ENCODE results near the gene GCKR. TPM values are rescaled to one million over a fixed set of nuclear protein-coding genes. Genes with fewer than 3 reads are reported as not detected.
"Not testable (repeated sequence)": the region's sequence is repeated elsewhere in the genome, so short reads cannot be mapped to it uniquely, and the experiment has no call there.

The GCKR gene
- total RNA-seq, 4 donors from 2014 or later: 0.56 to 1.7 (median 1.4) TPM

- no peak for ATAC-seq (ENCODE audit: low FRiP score)
- DNase-seq (ENCODE audit: low spot score): no peak
- TF ChIP-seq CTCF (IDR thresholded peaks at IDR 0.05): no peak
Observed at GRCh38 chr2:27545348-27546141, 48.9 kb downstream of the GCKR start.

GRCh38 chr2:27549303-27549702 lies 52.7 kb downstream of the GCKR start:
- no peak for TF ChIP-seq CTCF (IDR thresholded peaks at IDR 0.05)
- no peak for ATAC-seq (ENCODE audit: low FRiP score)
- no peak for DNase-seq (ENCODE audit: low spot score)

- DNase-seq (ENCODE audit: low spot score) (no peak), ATAC-seq (ENCODE audit: low FRiP score) (no peak)
- no peak for TF ChIP-seq CTCF (IDR thresholded peaks at IDR 0.05)
Observed at GRCh38 chr2:27551514-27551913, 54.9 kb downstream of the GCKR start.

GRCh38 chr2:27552941-27553340 lies 56.3 kb downstream of the GCKR start:
- TF ChIP-seq CTCF (IDR thresholded peaks at IDR 0.05): no peak
- DNase-seq (ENCODE audit: low spot score) (no peak), ATAC-seq (ENCODE audit: low FRiP score) (no peak)

- ATAC-seq (ENCODE audit: low FRiP score); DNase-seq (ENCODE audit: low spot score): not testable (repeated sequence)
Observed at GRCh38 chr2:27554451-27554850, 57.8 kb downstream of the GCKR start.

- TF ChIP-seq CTCF (IDR thresholded peaks at IDR 0.05): no peak
- ATAC-seq (ENCODE audit: low FRiP score) (no peak), DNase-seq (ENCODE audit: low spot score) (no peak)
Observed at GRCh38 chr2:27559228-27559627, 62.6 kb downstream of the GCKR start.

GRCh38 chr2:27561060-27561459 lies 64.4 kb downstream of the GCKR start:
- DNase-seq (ENCODE audit: low spot score) (no peak), ATAC-seq (ENCODE audit: low FRiP score) (no peak)
- TF ChIP-seq CTCF (IDR thresholded peaks at IDR 0.05): no peak

Data from omental fat pad (tissue), 4 donors.